Measurements from ENCODE around the gene SEBOX.

GRCh38 chr17:28390563-28390962 lies 25.6 kb upstream of the SEBOX start:
- TF ChIP-seq, protein P1, sequence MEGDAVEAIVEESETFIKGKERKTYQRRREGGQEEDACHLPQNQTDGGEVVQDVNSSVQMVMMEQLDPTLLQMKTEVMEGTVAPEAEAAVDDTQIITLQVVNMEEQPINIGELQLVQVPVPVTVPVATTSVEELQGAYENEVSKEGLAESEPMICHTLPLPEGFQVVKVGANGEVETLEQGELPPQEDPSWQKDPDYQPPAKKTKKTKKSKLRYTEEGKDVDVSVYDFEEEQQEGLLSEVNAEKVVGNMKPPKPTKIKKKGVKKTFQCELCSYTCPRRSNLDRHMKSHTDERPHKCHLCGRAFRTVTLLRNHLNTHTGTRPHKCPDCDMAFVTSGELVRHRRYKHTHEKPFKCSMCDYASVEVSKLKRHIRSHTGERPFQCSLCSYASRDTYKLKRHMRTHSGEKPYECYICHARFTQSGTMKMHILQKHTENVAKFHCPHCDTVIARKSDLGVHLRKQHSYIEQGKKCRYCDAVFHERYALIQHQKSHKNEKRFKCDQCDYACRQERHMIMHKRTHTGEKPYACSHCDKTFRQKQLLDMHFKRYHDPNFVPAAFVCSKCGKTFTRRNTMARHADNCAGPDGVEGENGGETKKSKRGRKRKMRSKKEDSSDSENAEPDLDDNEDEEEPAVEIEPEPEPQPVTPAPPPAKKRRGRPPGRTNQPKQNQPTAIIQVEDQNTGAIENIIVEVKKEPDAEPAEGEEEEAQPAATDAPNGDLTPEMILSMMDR (IDR thresholded peaks at IDR 0.05) = no peak
- TF ChIP-seq POLR2AphosphoS5 (IDR thresholded peaks at IDR 0.05) = no peak
- TF ChIP-seq POLR2A (IDR thresholded peaks at IDR 0.05; ENCODE audit: low read depth) = no peak

Data from esophagus muscularis mucosa (tissue), 3 donors.